Right forelimb (tissue), 1 donor: ENCODE measurements around the gene GFI1B.
"Not testable (repeated sequence)": the region's sequence is repeated elsewhere in the genome, so short reads cannot be mapped to it uniquely, and the experiment has no call there.

Experiments used
- DNase-seq: peaks from one replicate; pipeline ENCODE4 v3.0.0-alpha.2; 2018

Gene GFI1B

GRCh38 chr9:132991351-132992300, 13.1 kb downstream of the GFI1B start:
- DNase-seq: no peak

GRCh38 chr9:132993511-132993939, 15.0 kb downstream of the GFI1B start:
- DNase-seq: no peak

- DNase-seq: no peak
Observed at GRCh38 chr9:132994410-132995120, 16.1 kb downstream of the GFI1B start.

GRCh38 chr9:132995121-132995420, 16.6 kb downstream of the GFI1B start:
- no peak for DNase-seq

- DNase-seq: no peak
Observed at GRCh38 chr9:132995879-132996278, 17.4 kb downstream of the GFI1B start.

- no peak for DNase-seq
Observed at GRCh38 chr9:132996526-132996925, 18.0 kb downstream of the GFI1B start.

GRCh38 chr9:132997591-132997990, 19.1 kb downstream of the GFI1B start:
- no peak for DNase-seq

- not testable (repeated sequence) for DNase-seq
Observed at GRCh38 chr9:132998221-132998620, 19.7 kb downstream of the GFI1B start.

GRCh38 chr9:132998831-132999635, 20.5 kb downstream of the GFI1B start:
- DNase-seq: no peak

- no peak for DNase-seq
Observed at GRCh38 chr9:133002147-133003070, 23.9 kb downstream of the GFI1B start.

GRCh38 chr9:133003071-133003461, 24.6 kb downstream of the GFI1B start:
- DNase-seq: no peak

- no peak for DNase-seq
Observed at GRCh38 chr9:133003671-133004090, 25.2 kb downstream of the GFI1B start.

- no peak for DNase-seq
Observed at GRCh38 chr9:133004091-133004998, 25.9 kb downstream of the GFI1B start.

GRCh38 chr9:133004999-133005760, 26.7 kb downstream of the GFI1B start:
- no peak for DNase-seq

- DNase-seq: no peak
Observed at GRCh38 chr9:133005957-133006356, 27.5 kb downstream of the GFI1B start.

- no peak for DNase-seq
Observed at GRCh38 chr9:133006731-133007352, 28.3 kb downstream of the GFI1B start.

GRCh38 chr9:133008406-133008805, 29.9 kb downstream of the GFI1B start:
- no peak for DNase-seq

GRCh38 chr9:133008824-133009223, 30.3 kb downstream of the GFI1B start:
- no peak for DNase-seq

- DNase-seq: no peak
Observed at GRCh38 chr9:133009906-133010582, 31.6 kb downstream of the GFI1B start.
